ENCODE results near the gene GALNT15. TPM values are rescaled to one million over a fixed set of nuclear protein-coding genes. Genes with fewer than 3 reads are reported as not detected.

The GALNT15 gene
- total RNA-seq, 1 donor from 2014 or later = 10.3 TPM

- DNase-seq = no peak
- peaks cover 13% of the 10 kb centered on the region for H3K4me1 ChIP-seq
- TF ChIP-seq CTCF (IDR thresholded peaks at IDR 0.05) = no peak
- no peak overlapping the region for H3K27ac ChIP-seq
- intact Hi-C loops (cut with DNase I) = no loop called here
- no peaks in the 10 kb centered on the region for H3K9me3 ChIP-seq
- H3K27me3 ChIP-seq = no peaks in the 10 kb centered on the region
- no peak overlapping the region for H3K4me3 ChIP-seq
- H3K36me3 ChIP-seq = no peaks in the 10 kb centered on the region
- no peak for ATAC-seq
Observed at GRCh38 chr3:16182612-16183011, 8.1 kb downstream of the GALNT15 start.

GRCh38 chr3:16183082-16183481, 8.6 kb downstream of the GALNT15 start:
- no peak for DNase-seq
- no peak for TF ChIP-seq CTCF (IDR thresholded peaks at IDR 0.05)
- H3K27ac ChIP-seq = no peak overlapping the region
- H3K4me1 ChIP-seq = peaks cover 9% of the 10 kb centered on the region
- no peaks in the 10 kb centered on the region for H3K27me3 ChIP-seq
- H3K9me3 ChIP-seq = no peaks in the 10 kb centered on the region
- H3K36me3 ChIP-seq = no peaks in the 10 kb centered on the region
- intact Hi-C loops (cut with DNase I) = no loop called here
- no peak overlapping the region for H3K4me3 ChIP-seq
- no peak for ATAC-seq

GRCh38 chr3:16183601-16184270, 9.3 kb downstream of the GALNT15 start:
- TF ChIP-seq CTCF (IDR thresholded peaks at IDR 0.05) = no peak
- H3K27ac ChIP-seq = no peak overlapping the region
- H3K36me3 ChIP-seq = no peaks in the 10 kb centered on the region
- H3K4me3 ChIP-seq = no peak overlapping the region
- no peaks in the 10 kb centered on the region for H3K9me3 ChIP-seq
- ATAC-seq (no peak), DNase-seq (no peak)
- no peaks in the 10 kb centered on the region for H3K27me3 ChIP-seq
- peaks cover 3% of the 10 kb centered on the region for H3K4me1 ChIP-seq
- intact Hi-C loops (cut with DNase I) = no loop called here

- Histone ChIP-seq H3K9me3 (no peaks in the 10 kb centered on the region), H3K27me3 (no peaks in the 10 kb centered on the region), H3K27ac (no peak overlapping the region), H3K4me3 (no peak overlapping the region), H3K36me3 (no peaks in the 10 kb centered on the region), H3K4me1 (peaks cover 3% of the 10 kb centered on the region)
- no peak for TF ChIP-seq CTCF (IDR thresholded peaks at IDR 0.05)
- DNase-seq = no peak
- no peak for ATAC-seq
- intact Hi-C loops (cut with DNase I) = no loop called here
Observed at GRCh38 chr3:16186086-16186485, 11.6 kb downstream of the GALNT15 start.

GRCh38 chr3:16186565-16186964, 12.1 kb downstream of the GALNT15 start:
- intact Hi-C loops (cut with DNase I) = no loop called here
- H3K27me3 ChIP-seq = no peaks in the 10 kb centered on the region
- no peaks in the 10 kb centered on the region for H3K36me3 ChIP-seq
- H3K9me3 ChIP-seq = no peaks in the 10 kb centered on the region
- no peak overlapping the region for H3K27ac ChIP-seq
- no peak overlapping the region for H3K4me3 ChIP-seq
- TF ChIP-seq CTCF (IDR thresholded peaks at IDR 0.05) = no peak
- DNase-seq = no peak
- no peak for ATAC-seq
- H3K4me1 ChIP-seq = peaks cover 3% of the 10 kb centered on the region
